B cell (primary cell): ENCODE measurements around the gene AGTRAP. TPM values are rescaled to one million over a fixed set of nuclear protein-coding genes. Genes with fewer than 3 reads are reported as not detected.

Experiments
- ATAC-seq: fragments of 200-7000 bp; cut with Tn5 transposase; one replicate; pipeline ENCODE4 v1.10.0; 2021; ENCODE audit warnings: low read depth, mild to moderate bottlenecking, moderate number of reproducible peaks, moderate library complexity
- CTCF ChIA-PET: fragments of 350-600 bp; sonication (Branson Sonifier 250); formaldehyde crosslinking; loops from one replicate; lab custom pipeline; 2021; ENCODE audit warnings: antibody characterized with exemption, inconsistent platforms; lab: Charles Lee
- POLR2A ChIA-PET: fragments of 350-600 bp; sonication (Branson Sonifier 250); formaldehyde crosslinking; loops from one replicate; lab custom pipeline; 2021; ENCODE audit warnings: antibody characterized with exemption; lab: Charles Lee
- DNase-seq: peaks from one replicate; pipeline ENCODE4 v3.0.0; 2013
- H2AFZ ChIP-seq: 2 replicates; pipeline ENCODE4 v1.6.1; 2012; ENCODE audit warnings: mild to moderate bottlenecking, low read depth, low read length; ENCODE audit not compliant: insufficient read depth, poor library complexity, severe bottlenecking
- H3K27ac ChIP-seq, 2 donors: 1 replicate in 1 of 2; 2 replicates in 1 of 2; pipeline ENCODE4 v1.5.1; 2012 to 2013; ENCODE audit warnings: low read length in 2 of 2, mild to moderate bottlenecking in 2 of 2, moderate library complexity in 1 of 2
- H3K27me3 ChIP-seq, 4 experiments: fragments of 200-600 bp in 1 of 4; sonication (generic) in 1 of 4; replicated peaks in 1 of 4; 1 replicate in 2 of 4; 2 replicates in 2 of 4; pipeline versions ENCODE4 v1.6.1 to v1.7.0; 2013 to 2016; ENCODE audit warnings: low read length in 3 of 4, mild to moderate bottlenecking in 2 of 4, mixed read lengths in 1 of 4, moderate library complexity in 1 of 4; ENCODE audit not compliant: insufficient read depth in 4 of 4, control insufficient read depth in 3 of 4; ENCODE audit errors: control extremely low read depth in 1 of 4
- H3K36me3 ChIP-seq, 2 experiments: replicated peaks in 1 of 2; 1 replicate in 1 of 2; 2 replicates in 1 of 2; pipeline versions ENCODE4 v1.6.1 to v1.7.1; 2013; ENCODE audit warnings: low read length in 1 of 2; ENCODE audit not compliant: insufficient read depth in 2 of 2, control insufficient read depth in 1 of 2; ENCODE audit errors: control extremely low read depth in 1 of 2, extremely low read depth in 1 of 2
- H3K4me1 ChIP-seq, 2 donors: fragments of 200-600 bp in 1 of 2; sonication (generic) in 1 of 2; 1 replicate in 1 of 2; 2 replicates in 1 of 2; pipeline versions ENCODE4 v1.5.1 to v1.6.1; 2013 to 2017; ENCODE audit warnings: low read length in 2 of 2; ENCODE audit not compliant: control insufficient read depth in 2 of 2, insufficient read depth in 2 of 2
- H3K4me2 ChIP-seq: replicated peaks from 2 replicates; pipeline ENCODE3; 2012; ENCODE audit warnings: mild to moderate bottlenecking, low read depth, low read length; ENCODE audit not compliant: poor library complexity, severe bottlenecking
- H3K4me3 ChIP-seq, 5 experiments: fragments of 200-600 bp in 1 of 5; sonication (generic) in 1 of 5; 1 replicate in 3 of 5; 2 replicates in 2 of 5; pipeline versions ENCODE4 v1.5.1 to v1.7.0; 2011 to 2016; ENCODE audit warnings: low read length in 4 of 5, mild to moderate bottlenecking in 4 of 5, low read depth in 2 of 5, control low read depth in 1 of 5, moderate library complexity in 1 of 5; ENCODE audit not compliant: insufficient read depth in 1 of 5; ENCODE audit errors: control extremely low read depth in 1 of 5, extremely low read depth in 1 of 5
- H3K79me2 ChIP-seq: fragments of 200-600 bp; sonication (generic); one replicate; pipeline ENCODE4 v1.6.0; 2016; ENCODE audit warnings: low read length; ENCODE audit not compliant: control insufficient read depth, insufficient read depth
- H3K9ac ChIP-seq: fragments of 200-600 bp; sonication (generic); 2 replicates; pipeline ENCODE4 v1.6.1; 2017; ENCODE audit warnings: mild to moderate bottlenecking, low read length, moderate library complexity
- H3K9me3 ChIP-seq, 3 donors: one replicate each; pipeline versions ENCODE4 v1.6.1 to v1.7.1; 2013; ENCODE audit warnings: low read length in 2 of 3; ENCODE audit not compliant: control insufficient read depth in 2 of 3, insufficient read depth in 1 of 3; ENCODE audit errors: control extremely low read depth in 1 of 3
- H4K20me1 ChIP-seq: 2 replicates; pipeline ENCODE4 v1.6.0; 2012; ENCODE audit warnings: mild to moderate bottlenecking, low read length; ENCODE audit not compliant: insufficient read depth, control insufficient read depth, poor library complexity, severe bottlenecking
- H3K27ac Mint-ChIP-seq: one replicate; pipeline ENCODE4 v1.8.0; 2021; ENCODE audit warnings: mixed read lengths
- H3K27me3 Mint-ChIP-seq: one replicate; pipeline ENCODE4 v1.8.0; 2021; ENCODE audit warnings: mixed read lengths
- H3K4me1 Mint-ChIP-seq: one replicate; pipeline ENCODE4 v1.8.0; 2021; ENCODE audit warnings: mixed read lengths
- H3K4me3 Mint-ChIP-seq: one replicate; pipeline ENCODE4 v1.8.0; 2021; ENCODE audit warnings: mixed read lengths
- H3K9me3 Mint-ChIP-seq: one replicate; pipeline ENCODE4 v1.8.0; 2022; ENCODE audit warnings: mixed read lengths; ENCODE audit not compliant: insufficient read depth
- EZH2 ChIP-seq: IDR thresholded peaks from 2 replicates; pipeline ENCODE4 v1.6.1; 2012; ENCODE audit warnings: borderline replicate concordance, low read depth, mild to moderate bottlenecking, moderate library complexity, low read length; ENCODE audit not compliant: insufficient read depth, poor library complexity, severe bottlenecking
- WGBS: methylation state at CpG from one replicate; pipeline ENCODE4 v1.1.5; 2013; ENCODE audit warnings: missing lambda C conversion rate; ENCODE audit not compliant: insufficient coverage; 5-methylcytosine and 5-hydroxymethylcytosine counted together
- intact Hi-C: fragments of 100-400 bp; cut with micrococcal nuclease; formaldehyde crosslinking; loops from one replicate; pipeline ENCODE4 v1.10.0; 2022
- polyA plus RNA-seq: library from polyadenylated mRNA; depleted of rRNA; stranded (reverse); fragments of >200 nt; gene quantifications from 2 replicates; pipeline ENCODE4 v1.2.3, GENCODE V29; 2012
- total RNA-seq, 2 donors: library from RNA; stranded (reverse); fragments of 120-200 nt in 1 of 2; gene quantifications; 1 replicate in 1 of 2; 2 replicates in 1 of 2; pipeline versions ENCODE4 v1.2.3 to v1.2.4, GENCODE V29; 2013 to 2022
- TF ChIP-seq, protein P1 (sequence below): fragments of 200-600 bp; IDR thresholded peaks from one replicate; pipeline ENCODE4 v1.8.0; 2022; ENCODE audit warnings: antibody characterized with exemption, mild to moderate bottlenecking

The AGTRAP gene
- total and polyA plus RNA-seq, 2 donors (not counting 1 experiment from before 2014, with no cell fraction given) = 18.3 to 44.9 TPM

DNA sequence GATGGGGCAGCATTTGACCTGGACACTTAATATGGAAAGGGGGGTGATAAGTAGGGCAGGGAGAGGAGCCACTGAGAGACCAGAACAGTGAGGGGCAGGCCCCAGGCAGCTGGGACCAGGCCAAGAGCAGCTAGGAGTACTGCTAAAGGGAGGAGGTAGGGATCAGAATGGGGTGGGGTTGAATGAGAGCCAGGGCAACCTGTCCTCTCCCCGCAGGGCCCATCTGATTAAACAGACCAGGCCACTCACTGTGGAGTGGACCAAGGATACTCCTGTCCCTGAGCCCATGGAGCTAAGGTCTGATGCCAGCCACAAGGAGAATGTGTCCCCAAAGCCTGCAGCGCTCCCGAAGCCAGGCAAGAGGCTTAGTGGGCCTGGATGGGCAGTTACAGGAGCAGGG lies 28.2 kb downstream of the AGTRAP start:
- no peak overlapping the region for H3K4me2 ChIP-seq
- no peak overlapping the region for H3K9ac ChIP-seq
- H3K9me3 ChIP-seq = peaks cover 0 to 5% (median 0%) of the 10 kb centered on the region in 3 donors
- no peak overlapping the region for H3K4me3 ChIP-seq
- H3K79me2 ChIP-seq = no peaks in the 10 kb centered on the region
- peaks cover 18% of the 10 kb centered on the region for H3K27me3 Mint-ChIP-seq
- CTCF ChIA-PET = no interaction called here
- H4K20me1 ChIP-seq = no peaks in the 10 kb centered on the region
- WGBS = 98% methylated on average over 3 of the region's 3 CpGs
- ATAC-seq = no peak
- POLR2A ChIA-PET = no interaction called here
- H3K9me3 Mint-ChIP-seq = no peaks in the 10 kb centered on the region
- no peak overlapping the region for H3K27ac Mint-ChIP-seq
- intact Hi-C loops = no loop called here
- no peak overlapping the region for H3K27ac ChIP-seq
- TF ChIP-seq, protein P1, sequence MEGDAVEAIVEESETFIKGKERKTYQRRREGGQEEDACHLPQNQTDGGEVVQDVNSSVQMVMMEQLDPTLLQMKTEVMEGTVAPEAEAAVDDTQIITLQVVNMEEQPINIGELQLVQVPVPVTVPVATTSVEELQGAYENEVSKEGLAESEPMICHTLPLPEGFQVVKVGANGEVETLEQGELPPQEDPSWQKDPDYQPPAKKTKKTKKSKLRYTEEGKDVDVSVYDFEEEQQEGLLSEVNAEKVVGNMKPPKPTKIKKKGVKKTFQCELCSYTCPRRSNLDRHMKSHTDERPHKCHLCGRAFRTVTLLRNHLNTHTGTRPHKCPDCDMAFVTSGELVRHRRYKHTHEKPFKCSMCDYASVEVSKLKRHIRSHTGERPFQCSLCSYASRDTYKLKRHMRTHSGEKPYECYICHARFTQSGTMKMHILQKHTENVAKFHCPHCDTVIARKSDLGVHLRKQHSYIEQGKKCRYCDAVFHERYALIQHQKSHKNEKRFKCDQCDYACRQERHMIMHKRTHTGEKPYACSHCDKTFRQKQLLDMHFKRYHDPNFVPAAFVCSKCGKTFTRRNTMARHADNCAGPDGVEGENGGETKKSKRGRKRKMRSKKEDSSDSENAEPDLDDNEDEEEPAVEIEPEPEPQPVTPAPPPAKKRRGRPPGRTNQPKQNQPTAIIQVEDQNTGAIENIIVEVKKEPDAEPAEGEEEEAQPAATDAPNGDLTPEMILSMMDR = no peak
- no peak for TF ChIP-seq EZH2
- no peaks in the 10 kb centered on the region for H3K36me3 ChIP-seq
- peaks cover 3% of the 10 kb centered on the region for H3K4me1 Mint-ChIP-seq
- DNase-seq = no peak
- H3K4me1 ChIP-seq = peaks cover 6 to 7% of the 10 kb centered on the region in 2 donors
- peaks cover 0 to 21% (median 2%) of the 10 kb centered on the region in 4 experiments for H3K27me3 ChIP-seq
- H2AFZ ChIP-seq = no peak overlapping the region
- H3K4me3 Mint-ChIP-seq = no peak overlapping the region

DNA sequence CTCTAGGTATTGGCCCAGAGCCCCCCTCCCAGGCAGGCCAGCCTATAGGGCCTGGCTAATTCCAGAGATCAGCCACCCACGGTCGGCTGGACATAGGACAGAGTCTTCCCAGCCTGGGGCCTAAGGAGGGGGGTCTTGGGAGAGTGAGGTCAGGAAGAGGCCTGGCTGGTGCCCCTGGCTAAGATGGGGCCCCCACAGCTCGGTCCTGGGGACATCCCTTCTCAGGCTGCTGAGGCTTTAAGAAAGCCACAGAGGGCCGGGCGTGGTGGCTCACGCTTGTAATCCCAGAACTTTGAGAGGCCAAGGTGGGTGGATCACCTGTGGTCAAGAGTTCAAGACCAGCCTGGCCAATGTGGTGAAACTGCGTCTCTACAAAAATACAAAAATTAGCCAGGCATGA lies 28.6 kb downstream of the AGTRAP start:
- Mint-ChIP-seq H3K4me3 (no peak overlapping the region), H3K4me1 (peaks cover 3% of the 10 kb centered on the region), H3K9me3 (no peaks in the 10 kb centered on the region), H3K27ac (no peak overlapping the region), H3K27me3 (peaks cover 18% of the 10 kb centered on the region)
- no peak for DNase-seq
- Histone ChIP-seq H3K4me2 (no peak overlapping the region), H3K79me2 (no peaks in the 10 kb centered on the region), H3K36me3 (no peaks in the 10 kb centered on the region), H3K4me1 (peaks cover 6 to 7% of the 10 kb centered on the region in 2 donors), H2AFZ (no peak overlapping the region), H3K4me3 (no peak overlapping the region), H3K9ac (no peak overlapping the region), H3K27me3 (peaks cover 0 to 21% (median 2%) of the 10 kb centered on the region in 4 experiments), H3K27ac (no peak overlapping the region), H4K20me1 (no peaks in the 10 kb centered on the region), H3K9me3 (peaks cover 0 to 5% (median 0%) of the 10 kb centered on the region in 3 donors)
- ChIA-PET CTCF (no interaction called here), POLR2A (no interaction called here)
- TF ChIP-seq, protein P1 = no peak
- TF ChIP-seq EZH2 = no peak
- intact Hi-C loops = no loop called here
- ATAC-seq = no peak
- WGBS = 86% methylated on average over 6 of the region's 7 CpGs
